CD4-positive, alpha-beta memory T cell (primary cell): ENCODE data around the gene IGFALS. TPM values are rescaled to one million over a fixed set of nuclear protein-coding genes. Genes with fewer than 3 reads are reported as not detected.
A peak's percentile ranks its signal among the peaks of the same experiment; 100 is the strongest.

Experiments
- CTCF ChIA-PET: fragments of 350-600 bp; sonication (Branson Sonifier 250); formaldehyde crosslinking; loops from one replicate; lab custom pipeline; 2021; ENCODE audit warnings: inconsistent platforms; ENCODE audit not compliant: partially characterized antibody; lab: Charles Lee
- POLR2A ChIA-PET: fragments of 350-600 bp; sonication (Branson Sonifier 250); formaldehyde crosslinking; loops from one replicate; lab custom pipeline; 2021; ENCODE audit not compliant: partially characterized antibody; lab: Charles Lee
- DNase-seq, 5 donors: peaks; one replicate each; pipeline versions ENCODE4 v3.0.0 to v3.0.0-alpha.2; 2020 to 2022; ENCODE audit warnings: mixed read lengths in 1 of 5
- H3K27ac ChIP-seq: one replicate; pipeline ENCODE4 v1.7.0; 2013; ENCODE audit warnings: low read depth, low read length
- H3K27me3 ChIP-seq: 2 replicates; pipeline ENCODE4 v1.7.0; 2013; ENCODE audit warnings: mild to moderate bottlenecking, low read length, moderate library complexity; ENCODE audit not compliant: insufficient read depth
- H3K36me3 ChIP-seq: 2 replicates; pipeline ENCODE4 v1.7.0; 2013; ENCODE audit warnings: mild to moderate bottlenecking, low read length, moderate library complexity; ENCODE audit not compliant: insufficient read depth
- H3K4me1 ChIP-seq: 2 replicates; pipeline ENCODE4 v1.7.0; 2013; ENCODE audit warnings: mild to moderate bottlenecking, low read length, moderate library complexity; ENCODE audit not compliant: insufficient read depth
- H3K4me3 ChIP-seq, 2 donors: one replicate each; pipeline ENCODE4 v1.7.0; 2013; ENCODE audit warnings: low read length in 2 of 2, mild to moderate bottlenecking in 1 of 2
- H3K9me3 ChIP-seq, 2 donors: one replicate each; pipeline ENCODE4 v1.7.0; 2013; ENCODE audit warnings: low read length in 2 of 2, control low read depth in 1 of 2; ENCODE audit not compliant: control insufficient read depth in 1 of 2
- H3K27ac Mint-ChIP-seq, 7 donors: one replicate each; pipeline ENCODE4 v1.8.0; 2020 to 2021; ENCODE audit warnings: mixed read lengths in 7 of 7, mild to moderate bottlenecking in 6 of 7, inconsistent platforms in 3 of 7, moderate library complexity in 3 of 7
- H3K27me3 Mint-ChIP-seq, 2 donors: one replicate each; pipeline ENCODE4 v1.8.0; 2020 to 2021; ENCODE audit warnings: mixed read lengths in 2 of 2
- H3K36me3 Mint-ChIP-seq, 2 donors: one replicate each; pipeline ENCODE4 v1.8.0; 2020 to 2021; ENCODE audit warnings: mixed read lengths in 2 of 2, inconsistent platforms in 1 of 2, mild to moderate bottlenecking in 1 of 2
- H3K4me1 Mint-ChIP-seq, 4 donors: one replicate each; pipeline ENCODE4 v1.8.0; 2020 to 2021; ENCODE audit warnings: mixed read lengths in 4 of 4, mild to moderate bottlenecking in 1 of 4
- H3K4me3 Mint-ChIP-seq, 8 donors: one replicate each; pipeline ENCODE4 v1.8.0; 2020 to 2021; ENCODE audit warnings: mixed read lengths in 8 of 8, mild to moderate bottlenecking in 7 of 8, moderate library complexity in 6 of 8, inconsistent platforms in 3 of 8
- H3K9me3 Mint-ChIP-seq, 8 donors: one replicate each; pipeline ENCODE4 v1.8.0; 2020 to 2021; ENCODE audit warnings: mixed read lengths in 8 of 8, mild to moderate bottlenecking in 5 of 8, inconsistent platforms in 3 of 8, moderate library complexity in 1 of 8
- intact Hi-C: fragments of 100-400 bp; cut with micrococcal nuclease; formaldehyde crosslinking; loops from one replicate; pipeline ENCODE4 v1.15.1; 2023
- polyA plus RNA-seq, 2 donors: library from polyadenylated mRNA; unstranded; fragments of 300-500 nt; fragmentation: Illumina TruSeq; gene quantifications; one replicate each; pipeline ENCODE4 v1.2.3, GENCODE V29; 2021
- total RNA-seq, 2 experiments: library from RNA; stranded (reverse); gene quantifications; one replicate each; pipeline ENCODE4 v1.2.3, GENCODE V29; 2021

The IGFALS gene
- total and polyA plus RNA-seq, 4 experiments from 2014 or later, result 0.29 to 0.36 TPM; not detected in 2

- Histone ChIP-seq H3K27ac (peak within 1 kb of the TSS; percentile 72), H3K36me3 (peaks cover 5% of the 10 kb centered on the region), H3K27me3 (no peaks in the 10 kb centered on the region), H3K9me3 (no peaks in the 10 kb centered on the region), H3K4me3 (peak within 1 kb of the TSS; percentile 45 to 88), H3K4me1 (peaks cover 29% of the 10 kb centered on the region)
- POLR2A ChIA-PET, result interaction anchor here (0.8 to 11.4 kb wide), 13 partner anchors 8 to 1006 kb away, joined by 3 to 185 read pairs (median 4); partner anchors contain the start of genes FAHD1, HAGH, JPT2 and MAPK8IP3
- peak; percentile 38 to 69 (median 54) for DNase-seq
- H3K27me3 Mint-ChIP-seq, result no peaks in the 10 kb centered on the region
- H3K36me3 Mint-ChIP-seq, result peaks cover 4 to 21% of the 10 kb centered on the region in 2 donors
- intact Hi-C loops, result loop anchor here (2.0 to 5.0 kb wide), 2 partner anchors 54 to 760 kb away; partner anchors contain the start of genes CEMP1, FAHD1 and HAGH
- peak within 1 kb of the TSS; percentile 85 to 98 (median 96) for H3K4me3 Mint-ChIP-seq
- no peaks in the 10 kb centered on the region for H3K9me3 Mint-ChIP-seq
- CTCF ChIA-PET, result interaction anchor here (2.3 kb wide), 1 partner anchor 10 kb away, joined by 16 read pairs; the partner anchor contains the start of genes NUBP2 and SPSB3
- peaks cover 11 to 32% (median 15%) of the 10 kb centered on the region in 4 donors for H3K4me1 Mint-ChIP-seq
- peak within 1 kb of the TSS; percentile 90 to 97 (median 95) for H3K27ac Mint-ChIP-seq
Measured at GRCh38 chr16:1772362-1772907, 21.1 kb downstream of the IGFALS start, which contains the start of gene EME2. Gene EME2 (plus strand): TSS chr16:1772810. CDS start chr16:1773228, 418 bp downstream.

GRCh38 chr16:1771864-1772361, 21.6 kb downstream of the IGFALS start:
- no peak for DNase-seq
- Histone ChIP-seq H3K27me3 (no peaks in the 10 kb centered on the region), H3K36me3 (peaks cover 5% of the 10 kb centered on the region), H3K4me3 (peak overlapping the region; percentile 45 to 88), H3K4me1 (peaks cover 29% of the 10 kb centered on the region), H3K9me3 (no peaks in the 10 kb centered on the region), H3K27ac (peak overlapping the region; percentile 72)
- H3K4me3 Mint-ChIP-seq, result peak overlapping the region; percentile 85 to 98 (median 96)
- intact Hi-C loops, result loop anchor here (2.0 to 5.0 kb wide), 3 partner anchors 55 to 760 kb away; partner anchors contain the start of genes CEMP1, FAHD1, HAGH and MAPK8IP3
- H3K9me3 Mint-ChIP-seq, result no peaks in the 10 kb centered on the region
- H3K27ac Mint-ChIP-seq, result peak overlapping the region; percentile 90 to 97 (median 95)
- H3K27me3 Mint-ChIP-seq, result no peaks in the 10 kb centered on the region
- peaks cover 4 to 26% of the 10 kb centered on the region in 2 donors for H3K36me3 Mint-ChIP-seq
- CTCF ChIA-PET, result interaction anchor here (2.3 kb wide), 1 partner anchor 11 kb away, joined by 16 read pairs; the partner anchor contains the start of genes NUBP2 and SPSB3
- POLR2A ChIA-PET, result interaction anchor here (1.0 to 11.4 kb wide), 13 partner anchors 8 to 1006 kb away, joined by 3 to 185 read pairs (median 4); partner anchors contain the start of genes FAHD1, HAGH, MAPK8IP3 and NUBP2
- peaks cover 11 to 32% (median 15%) of the 10 kb centered on the region in 4 donors for H3K4me1 Mint-ChIP-seq

- Histone ChIP-seq H3K9me3 (no peaks in the 10 kb centered on the region), H3K27me3 (no peaks in the 10 kb centered on the region), H3K27ac (peak within 1 kb of the TSS; percentile 72), H3K4me1 (peaks cover 29% of the 10 kb centered on the region), H3K36me3 (no peaks in the 10 kb centered on the region), H3K4me3 (peak within 1 kb of the TSS; percentile 45 to 88)
- peaks cover 9 to 32% (median 15%) of the 10 kb centered on the region in 4 donors for H3K4me1 Mint-ChIP-seq
- intact Hi-C loops, result loop anchor here (2.0 to 5.0 kb wide), 2 partner anchors 65 to 761 kb away; partner anchors contain the start of genes CEMP1 and MAPK8IP3
- H3K36me3 Mint-ChIP-seq, result peaks cover 4 to 23% of the 10 kb centered on the region in 2 donors
- H3K4me3 Mint-ChIP-seq, result peak within 1 kb of the TSS; percentile 85 to 98 (median 96)
- CTCF ChIA-PET, result interaction anchor here (2.3 kb wide), 1 partner anchor 11 kb away, joined by 16 read pairs; the partner anchor contains the start of genes NUBP2 and SPSB3
- peak within 1 kb of the TSS; percentile 90 to 97 (median 95) for H3K27ac Mint-ChIP-seq
- H3K9me3 Mint-ChIP-seq, result no peaks in the 10 kb centered on the region
- POLR2A ChIA-PET, result interaction anchor here (1.0 to 11.4 kb wide), 10 partner anchors 9 to 1007 kb away, joined by 3 to 185 read pairs (median 6); partner anchors contain the start of genes FAHD1, HAGH, MAPK8IP3 and NUBP2
- peak; percentile 68 to 79 (median 72) for DNase-seq
- H3K27me3 Mint-ChIP-seq, result no peaks in the 10 kb centered on the region
Measured at GRCh38 chr16:1771188-1771863, 22.2 kb downstream of the IGFALS start, which contains the start of gene NME3. Gene NME3 (minus strand): TSS chr16:1771543. CDS start chr16:1771534, 9 bp downstream.

GRCh38 chr16:1770328-1771187, 22.9 kb downstream of the IGFALS start:
- Histone ChIP-seq H3K36me3 (no peaks in the 10 kb centered on the region), H3K27me3 (no peaks in the 10 kb centered on the region), H3K27ac (peak overlapping the region; percentile 72), H3K9me3 (no peaks in the 10 kb centered on the region), H3K4me3 (peak overlapping the region in 1 of 2 donors; percentile 45), H3K4me1 (peaks cover 29% of the 10 kb centered on the region)
- no peaks in the 10 kb centered on the region for H3K9me3 Mint-ChIP-seq
- intact Hi-C loops, result loop anchor here (2.0 to 5.0 kb wide), 2 partner anchors 64 to 762 kb away; partner anchors contain the start of genes CEMP1 and MAPK8IP3
- H3K27me3 Mint-ChIP-seq, result no peaks in the 10 kb centered on the region
- ChIA-PET POLR2A (interaction anchor here (1.6 to 11.4 kb wide), 6 partner anchors 10 to 160 kb away, joined by 4 to 185 read pairs (median 24); partner anchors contain the start of genes FAHD1, HAGH, MAPK8IP3 and NUBP2), CTCF (no interaction called here)
- H3K4me1 Mint-ChIP-seq, result peaks cover 9 to 32% (median 15%) of the 10 kb centered on the region in 4 donors
- peak overlapping the region; percentile 69 to 85 (median 76) for H3K4me3 Mint-ChIP-seq
- DNase-seq, result peak; percentile 38 to 76 (median 48)
- H3K36me3 Mint-ChIP-seq, result peaks cover 4 to 22% of the 10 kb centered on the region in 2 donors
- peak overlapping the region; percentile 50 to 82 (median 68) for H3K27ac Mint-ChIP-seq

GRCh38 chr16:1769402-1770300, 23.9 kb downstream of the IGFALS start:
- Histone ChIP-seq H3K4me1 (peaks cover 25% of the 10 kb centered on the region), H3K4me3 (no peak overlapping the region), H3K9me3 (no peaks in the 10 kb centered on the region), H3K36me3 (peaks cover 8% of the 10 kb centered on the region), H3K27ac (peak overlapping the region; percentile 72), H3K27me3 (no peaks in the 10 kb centered on the region)
- Mint-ChIP-seq H3K4me3 (peak overlapping the region; percentile 69 to 85 (median 76)), H3K27ac (peak overlapping the region; percentile 29 to 82 (median 68)), H3K36me3 (peaks cover 4 to 28% of the 10 kb centered on the region in 2 donors), H3K4me1 (peaks cover 9 to 26% (median 15%) of the 10 kb centered on the region in 4 donors), H3K9me3 (no peaks in the 10 kb centered on the region), H3K27me3 (no peaks in the 10 kb centered on the region)
- POLR2A ChIA-PET, result interaction anchor here (1.1 to 11.4 kb wide), 5 partner anchors 9 to 406 kb away, joined by 3 to 185 read pairs (median 36); partner anchors contain the start of genes FAHD1, HAGH, MAPK8IP3 and NUBP2
- DNase-seq, result no peak
- intact Hi-C loops, result loop anchor here (2.0 to 5.0 kb wide), 2 partner anchors 63 to 763 kb away; partner anchors contain the start of genes CEMP1 and MAPK8IP3
- CTCF ChIA-PET, result no interaction called here
